Kasumi-1 (cell line): ENCODE results near the gene LGR4.

Experiments
- DNase-seq, 2 experiments: peaks; one replicate each; lab custom pipeline; 2025; lab: John Stamatoyannopoulos, UW

The LGR4 gene

DNA sequence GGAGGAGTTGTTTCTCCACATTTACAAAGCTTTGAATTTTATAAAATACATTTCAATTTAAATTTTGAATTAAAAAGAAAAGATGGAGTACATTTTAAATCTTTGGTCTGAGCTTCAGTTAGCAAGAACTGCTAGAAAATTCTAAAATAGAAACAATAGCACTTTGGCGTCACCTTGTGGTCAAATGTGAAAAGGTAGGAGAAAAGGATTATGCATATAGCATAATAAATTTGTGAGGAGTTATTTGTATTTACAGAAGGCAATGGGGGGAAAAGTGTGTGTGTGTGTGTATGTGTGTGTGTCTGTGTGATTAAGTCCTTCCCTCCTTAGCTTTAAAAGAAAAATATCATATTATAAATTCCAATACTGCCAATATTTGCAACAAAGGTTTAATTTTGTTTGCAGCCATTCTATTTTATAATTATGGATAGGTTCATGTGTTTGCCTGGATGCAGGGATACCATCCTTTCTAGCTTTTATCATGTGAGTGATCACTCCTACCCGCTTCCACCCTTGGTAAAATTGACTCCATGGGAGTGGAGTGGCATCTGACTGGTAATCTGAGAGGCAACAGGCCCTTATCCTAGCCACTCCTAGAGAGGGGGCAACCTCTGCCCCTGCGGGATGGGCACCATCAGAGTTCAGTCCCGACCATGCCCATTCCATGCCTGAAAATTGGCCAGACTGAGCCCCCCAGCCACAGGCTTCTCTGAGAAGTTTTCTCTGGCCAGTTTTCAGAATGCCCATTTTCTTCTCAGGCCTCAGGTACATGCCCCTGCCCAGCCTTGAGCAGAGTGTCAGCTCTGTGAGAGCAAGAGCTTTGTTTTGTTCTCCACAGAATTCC is 13.6 kb upstream of the LGR4 start:
- peak; percentile 67 to 69 for DNase-seq

DNA sequence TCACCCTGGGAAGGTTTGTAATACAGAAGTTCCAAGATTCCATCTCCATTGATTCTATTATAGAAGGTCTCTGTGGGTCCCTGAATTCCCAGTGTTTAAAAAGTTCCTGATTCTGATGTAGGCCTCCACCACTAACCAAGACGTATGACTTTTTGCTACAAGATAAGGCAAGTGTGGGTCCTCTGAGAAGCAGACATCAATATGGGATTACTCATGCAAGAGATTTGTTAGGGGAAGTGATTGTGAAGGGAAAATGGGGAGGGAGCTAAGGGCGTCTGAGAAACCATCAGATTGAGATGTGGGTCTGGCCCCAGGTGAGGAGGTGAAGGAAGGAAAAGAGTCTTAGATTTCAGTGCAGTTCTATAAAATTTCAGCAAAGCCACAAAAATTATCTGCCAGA is 10.2 kb upstream of the LGR4 start:
- DNase-seq: no peak

DNA sequence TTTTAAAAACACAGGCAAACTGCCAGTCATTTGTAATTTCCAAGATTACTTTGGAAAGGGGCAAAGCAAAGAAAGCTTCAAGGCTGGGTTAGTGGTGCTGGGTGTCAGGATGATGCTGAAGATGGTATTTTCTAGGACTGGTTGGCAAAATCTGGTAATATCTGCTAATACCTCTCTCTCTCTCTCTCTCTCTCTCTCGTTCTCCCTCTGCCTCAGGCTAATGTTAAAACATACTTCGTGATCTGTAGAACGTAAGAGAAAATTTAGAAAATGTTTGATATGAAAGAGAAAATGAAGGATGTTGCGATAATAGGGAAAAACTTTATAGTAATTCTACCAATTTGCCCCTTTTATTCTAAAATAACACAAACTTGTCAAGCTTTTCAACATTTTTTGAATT is 9.4 kb upstream of the LGR4 start:
- no peak for DNase-seq

DNA sequence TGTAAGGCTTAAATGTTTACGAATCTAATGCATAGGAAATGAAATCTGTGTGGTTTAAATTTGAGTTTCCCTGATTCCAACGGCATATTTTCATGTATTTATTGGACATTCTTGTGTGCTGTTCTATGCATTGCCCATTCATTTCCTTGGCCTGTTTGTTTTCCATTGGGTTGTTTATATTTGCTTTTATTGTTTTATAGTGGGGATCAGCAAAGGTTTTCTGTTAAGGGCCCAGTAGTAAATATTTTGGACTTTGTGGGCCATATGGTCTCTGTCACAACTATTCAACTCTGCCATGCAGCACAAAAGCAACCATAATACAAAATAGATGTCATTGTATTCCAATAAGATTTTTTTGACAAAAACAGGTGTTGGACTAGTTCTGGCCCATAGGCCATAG is 5.2 kb upstream of the LGR4 start:
- DNase-seq: no peak

DNA sequence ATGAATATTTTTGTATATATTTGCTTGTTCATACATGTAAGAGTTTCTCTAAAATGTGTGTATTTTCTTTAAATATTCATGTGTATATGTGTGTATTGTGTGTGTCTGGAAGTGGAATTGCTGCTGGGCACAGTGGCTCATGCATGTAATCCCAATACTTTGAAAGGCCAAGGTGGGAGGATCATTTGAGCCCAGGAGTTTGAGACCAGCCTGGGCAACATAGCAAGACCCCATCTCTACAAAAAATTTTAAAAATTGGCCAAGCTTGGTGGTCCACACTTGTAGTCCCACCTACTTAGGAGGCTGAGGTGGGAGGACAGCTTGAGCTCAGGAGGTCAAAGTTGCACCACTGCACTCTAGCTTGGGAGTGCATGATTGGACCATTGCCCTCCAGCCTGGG is 4.7 kb upstream of the LGR4 start:
- DNase-seq: no peak

DNA sequence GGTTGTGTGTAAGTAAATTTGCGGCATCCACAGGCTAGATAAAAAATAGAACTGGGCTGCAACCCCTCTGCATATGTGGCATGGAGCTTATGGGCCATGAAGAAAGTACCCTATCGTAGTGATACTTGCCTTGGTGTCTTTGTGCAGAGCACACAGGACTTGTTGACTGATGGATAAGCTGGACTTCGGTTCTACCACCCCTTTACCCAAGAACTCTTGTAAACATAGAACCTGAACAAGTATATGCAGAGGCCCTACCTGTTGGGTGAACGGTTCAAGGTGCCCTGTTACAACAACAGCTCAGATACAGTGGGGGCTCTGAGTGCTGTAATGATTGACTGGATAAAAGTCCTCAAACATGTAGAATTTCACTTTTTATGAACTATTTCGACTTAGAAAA is 3.0 kb upstream of the LGR4 start:
- DNase-seq: no peak

DNA sequence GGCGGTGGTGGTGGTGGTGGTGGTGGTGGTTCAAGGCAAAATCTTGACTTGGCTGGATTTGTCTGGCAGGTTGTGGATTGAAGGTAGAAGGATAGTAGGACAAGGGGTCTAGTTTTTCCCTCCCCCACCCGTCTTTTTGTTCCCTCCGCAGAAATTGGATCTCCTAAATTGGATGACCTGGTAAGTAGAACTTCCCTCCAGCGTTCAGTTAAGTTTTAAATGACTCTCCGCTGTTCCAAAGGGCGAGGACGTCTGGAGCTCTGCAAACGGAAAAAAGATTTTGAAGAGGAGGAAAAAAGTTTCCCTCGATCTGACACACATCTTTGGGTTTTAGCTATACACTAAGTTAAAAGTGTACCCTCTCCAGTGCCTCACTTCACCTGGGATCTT is 422 bp upstream of the LGR4 start:
- DNase-seq: no peak

DNA sequence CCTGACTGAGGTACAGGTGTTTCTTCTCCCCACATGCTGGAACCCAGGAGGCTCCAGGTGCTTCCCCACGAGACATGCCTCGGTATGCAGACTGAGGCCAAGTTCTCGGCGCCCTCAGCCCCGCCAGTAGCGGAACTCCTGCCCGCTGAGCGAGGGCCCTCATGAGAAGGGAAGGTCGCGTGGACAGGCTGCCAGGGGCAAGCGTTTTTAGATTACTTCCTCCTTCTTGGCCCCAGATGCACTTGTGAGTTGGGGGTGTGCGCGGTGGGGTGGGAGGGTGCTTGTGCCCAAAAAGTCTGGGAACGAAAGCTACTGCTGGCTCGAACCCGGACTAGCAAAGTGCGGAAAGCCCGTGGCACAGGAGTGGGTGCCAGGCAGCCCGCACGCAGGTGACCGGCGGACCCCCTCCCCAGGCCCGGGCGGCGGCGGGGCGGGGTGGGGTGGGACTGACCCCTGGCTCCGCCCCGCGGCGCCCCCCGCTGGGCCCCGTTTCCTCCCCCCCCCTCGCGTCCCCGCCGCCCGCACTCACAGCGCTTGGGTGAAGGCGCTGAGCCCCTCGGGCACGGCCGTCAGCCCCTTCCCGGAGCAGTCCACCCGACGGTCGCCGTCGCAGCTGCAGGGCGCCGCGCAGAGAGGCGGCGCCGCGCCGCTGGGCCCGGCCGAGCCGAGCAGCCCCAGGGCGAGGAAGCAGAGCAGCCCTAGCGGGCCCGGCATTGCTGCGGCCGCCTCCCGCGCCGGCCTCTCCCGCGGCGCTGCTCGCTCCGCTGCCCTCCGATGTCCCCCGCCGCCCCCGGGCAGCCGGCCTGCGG is 797 bp downstream of the LGR4 start:
- peak; percentile 36 to 56 for DNase-seq

DNA sequence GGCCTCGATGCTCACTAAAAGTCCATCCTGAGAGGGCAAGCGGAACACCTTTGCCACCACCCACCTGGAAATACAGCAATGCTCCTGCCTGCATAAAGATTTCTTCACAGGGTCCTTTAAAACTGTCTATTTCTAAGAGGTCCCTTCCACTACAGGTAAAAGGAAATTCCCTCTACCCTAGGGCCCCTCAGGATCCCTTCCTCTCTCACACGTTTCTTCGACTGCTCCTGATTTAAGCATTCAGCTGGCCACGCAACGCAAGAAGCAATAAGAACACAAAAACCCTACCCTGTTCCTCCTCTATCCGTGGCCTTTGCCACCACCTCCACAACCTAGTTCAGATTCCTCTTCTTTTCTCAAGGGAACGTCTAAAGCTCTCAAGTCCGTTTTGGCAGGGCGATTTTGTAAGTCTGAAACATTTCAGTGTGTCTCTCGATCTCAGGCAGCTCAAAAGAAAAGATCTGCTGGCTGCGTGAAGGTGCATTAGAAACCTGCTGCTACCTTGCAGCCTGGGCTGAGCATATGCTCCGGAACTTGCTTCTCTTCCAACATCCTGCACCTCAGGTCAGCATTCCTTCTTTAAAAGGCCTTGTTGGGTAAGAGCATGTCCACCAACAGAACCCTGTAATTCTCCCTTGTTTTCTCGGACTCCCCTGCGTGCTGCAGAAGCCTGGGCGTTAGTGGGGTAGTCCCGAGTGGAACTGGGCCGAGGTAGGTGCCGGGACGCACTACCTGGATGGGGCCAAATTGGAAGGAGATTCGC is 1.6 kb downstream of the LGR4 start:
- DNase-seq: peak; percentile 7 to 11

DNA sequence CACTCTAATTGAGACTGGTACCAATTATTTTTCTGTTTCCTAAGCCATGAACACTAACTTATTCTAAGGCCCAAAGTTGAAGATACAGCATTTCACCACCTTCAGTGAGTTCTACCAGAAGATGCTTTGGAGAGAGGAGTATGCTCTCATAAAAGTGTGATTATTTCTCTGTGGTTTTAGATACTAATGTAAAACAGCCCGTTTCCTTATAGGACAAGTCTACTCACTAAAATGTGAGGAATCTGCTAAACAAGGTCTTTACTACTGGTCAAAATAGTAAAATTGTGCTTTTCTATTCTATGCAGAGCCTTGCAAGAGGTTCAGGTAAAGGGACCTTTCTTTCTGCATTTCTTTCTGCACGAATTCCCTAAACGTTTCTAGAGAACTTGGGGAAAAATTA is 2.4 kb downstream of the LGR4 start:
- no peak for DNase-seq

DNA sequence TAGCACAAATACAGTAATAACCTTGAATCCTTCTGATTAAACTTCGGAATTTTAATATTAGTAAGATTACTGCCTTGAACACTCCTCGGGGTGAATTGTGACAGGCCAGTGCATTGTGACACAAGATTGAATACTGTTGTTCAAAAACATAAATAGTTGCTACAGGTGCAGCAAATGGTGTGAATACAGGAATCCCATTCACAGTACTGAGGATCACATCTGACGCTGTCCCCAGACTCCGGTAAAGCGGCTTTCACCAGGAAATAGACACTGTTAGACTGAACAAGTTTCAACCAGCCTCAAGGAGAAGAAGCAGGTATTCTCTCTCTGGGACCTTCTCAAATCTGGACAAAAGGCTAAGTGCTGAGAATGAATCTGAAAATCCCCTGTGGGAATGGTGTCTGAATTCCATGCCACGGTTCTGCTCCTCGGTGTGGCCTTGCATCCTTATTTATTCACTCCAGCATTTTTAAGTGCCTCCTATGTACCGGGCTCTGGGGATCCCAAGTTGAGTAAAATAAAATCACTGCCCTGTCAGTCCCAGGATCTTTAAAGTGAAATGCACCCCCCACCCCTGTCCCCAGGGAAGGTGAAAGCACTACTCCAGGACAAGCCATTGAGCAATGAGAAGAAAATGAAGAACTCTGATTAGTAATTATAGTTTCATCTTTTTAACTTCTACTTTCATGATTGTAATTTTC is 3.4 kb downstream of the LGR4 start:
- no peak for DNase-seq

DNA sequence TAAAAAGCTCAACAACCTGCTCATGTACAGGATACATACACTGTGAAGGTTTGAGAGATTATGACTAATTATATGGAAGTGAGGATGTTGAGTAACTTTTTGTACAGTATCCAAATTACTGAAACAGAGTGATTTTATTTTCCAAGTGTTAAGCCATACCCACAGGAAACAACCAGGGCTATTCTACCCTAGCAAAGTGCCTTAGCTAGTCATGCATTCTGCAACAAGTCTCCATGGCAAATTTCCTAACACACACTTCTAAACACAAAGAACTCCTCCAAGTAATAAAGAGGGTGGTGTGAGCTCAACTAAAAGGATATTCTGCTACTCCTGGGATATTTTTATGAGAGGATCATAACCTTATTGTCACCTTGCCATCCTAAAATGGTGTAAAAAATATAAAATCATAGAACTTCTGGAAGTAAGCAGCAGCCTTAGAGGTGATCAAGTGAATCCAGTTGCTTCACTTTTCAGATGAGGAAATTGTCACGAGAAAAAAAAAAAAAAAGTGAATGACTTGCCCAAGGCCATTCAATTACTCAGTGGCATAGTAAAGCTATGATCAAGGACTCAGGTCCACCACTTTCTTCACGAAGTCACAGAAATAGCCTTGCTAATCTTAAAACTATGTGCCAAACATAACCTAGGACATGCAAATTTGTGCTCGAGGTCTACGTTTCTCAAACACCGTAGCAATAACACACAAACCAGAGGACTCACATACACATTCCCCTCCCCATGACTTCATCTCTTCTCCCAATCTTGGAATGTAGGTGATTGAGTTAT is 4.2 kb downstream of the LGR4 start:
- DNase-seq: peak in 1 of 2 experiments; percentile 6

DNA sequence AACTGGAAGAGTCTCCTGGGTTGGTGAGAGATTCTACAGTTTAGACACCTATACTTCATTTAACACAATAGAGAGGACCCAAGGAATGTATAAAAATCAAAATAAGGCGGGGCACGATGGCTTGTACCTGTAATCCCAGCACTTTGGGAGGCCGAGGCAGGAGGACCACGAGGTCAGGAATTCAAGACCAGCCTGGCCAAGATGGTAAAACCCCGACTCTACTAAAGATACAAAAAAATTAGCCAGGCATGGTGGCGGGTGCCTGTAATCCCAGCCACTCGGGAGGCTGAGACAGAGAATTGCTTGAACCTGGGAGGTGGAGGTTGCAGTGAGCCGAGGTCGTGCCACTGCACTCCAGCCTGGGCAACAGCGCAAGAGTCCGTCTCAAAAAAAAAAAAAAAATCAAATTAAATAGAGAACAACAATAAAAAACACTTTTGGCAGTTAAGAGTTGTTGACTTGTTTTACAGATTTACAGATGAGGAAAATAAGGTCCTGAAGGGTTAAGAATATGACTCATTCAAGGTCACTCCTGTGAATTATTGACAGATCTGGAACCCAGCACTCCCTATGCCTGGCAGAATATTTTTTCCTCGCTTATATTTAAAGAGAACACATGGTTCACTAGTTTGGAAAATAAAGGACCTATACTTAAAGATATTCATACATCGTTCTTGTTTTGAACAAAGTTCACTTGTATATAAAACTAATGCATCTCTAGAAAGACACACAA is 5.2 kb downstream of the LGR4 start:
- no peak for DNase-seq

DNA sequence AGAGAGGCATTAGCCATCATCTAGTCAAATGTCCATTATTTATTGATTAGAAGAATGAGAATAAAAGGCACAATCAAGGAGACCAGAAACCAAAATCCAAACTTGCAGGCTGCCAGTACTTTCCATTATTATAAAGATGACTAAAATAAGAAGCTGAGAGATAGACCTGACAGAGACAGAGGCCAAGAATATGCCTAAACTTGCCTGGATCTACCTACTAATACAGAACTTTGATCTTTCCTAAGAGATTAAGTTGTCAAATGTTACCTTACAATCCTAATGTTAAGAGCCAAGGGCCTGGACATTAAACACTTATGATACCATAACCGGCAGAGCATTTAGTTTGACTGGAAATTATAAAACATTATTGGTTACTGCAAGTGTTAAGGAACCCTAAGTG is 6.2 kb downstream of the LGR4 start:
- DNase-seq: no peak

DNA sequence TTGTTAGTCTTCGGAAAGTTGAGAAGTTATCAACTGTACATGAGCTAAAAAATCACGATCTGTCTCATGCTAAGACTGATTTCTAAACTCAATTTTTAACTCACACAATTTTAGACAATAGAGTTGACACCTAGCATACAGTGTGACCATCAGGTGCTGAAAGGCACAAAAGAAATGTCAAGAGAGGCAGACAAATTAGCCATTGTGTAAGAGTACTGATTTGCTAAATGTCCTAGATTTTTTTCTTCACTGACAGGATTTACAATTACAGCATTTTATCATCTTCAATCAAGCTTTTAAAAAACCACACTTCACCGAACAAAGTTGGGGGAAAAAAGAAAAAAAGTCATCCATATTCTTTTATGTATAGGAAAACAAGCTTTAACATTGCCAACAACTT is 7.0 kb downstream of the LGR4 start:
- no peak for DNase-seq

DNA sequence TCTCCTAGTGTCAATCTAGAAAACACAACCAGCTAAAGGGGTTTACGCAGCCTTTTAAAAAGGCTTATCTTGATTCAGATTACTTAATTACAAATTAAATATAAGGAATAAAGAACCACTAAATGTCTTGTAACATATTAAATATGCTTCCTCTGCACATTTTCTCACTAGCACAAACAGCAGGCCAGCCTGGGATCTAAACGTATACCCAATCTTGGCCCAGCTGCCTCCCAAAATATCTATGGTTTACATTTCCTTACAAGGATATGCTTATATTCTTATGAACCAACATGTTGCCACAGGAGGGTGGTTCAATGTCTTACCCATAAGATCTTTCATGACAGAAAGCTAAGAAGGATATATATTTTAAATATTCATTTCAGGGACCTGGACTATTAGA is 7.7 kb downstream of the LGR4 start:
- DNase-seq: no peak

DNA sequence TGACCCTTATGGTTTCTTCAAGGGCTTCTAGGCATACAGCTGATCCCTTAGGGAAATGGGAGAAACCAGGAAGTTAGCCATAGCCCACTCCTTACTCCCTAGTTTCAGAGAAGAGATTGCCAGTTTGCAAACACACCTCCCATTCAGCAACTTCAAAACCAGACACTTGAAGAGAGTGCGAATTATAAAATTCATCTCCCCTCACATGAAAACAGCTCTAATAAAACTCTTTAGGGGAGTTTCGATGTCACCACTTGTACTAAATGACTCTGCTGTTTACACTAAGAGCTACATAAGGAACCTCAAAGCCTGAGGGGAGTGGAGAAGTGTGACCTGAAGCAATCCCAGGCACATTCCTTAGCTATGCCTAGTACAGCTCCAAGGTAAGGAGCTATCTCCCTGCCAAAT is 8.3 kb downstream of the LGR4 start:
- no peak for DNase-seq

DNA sequence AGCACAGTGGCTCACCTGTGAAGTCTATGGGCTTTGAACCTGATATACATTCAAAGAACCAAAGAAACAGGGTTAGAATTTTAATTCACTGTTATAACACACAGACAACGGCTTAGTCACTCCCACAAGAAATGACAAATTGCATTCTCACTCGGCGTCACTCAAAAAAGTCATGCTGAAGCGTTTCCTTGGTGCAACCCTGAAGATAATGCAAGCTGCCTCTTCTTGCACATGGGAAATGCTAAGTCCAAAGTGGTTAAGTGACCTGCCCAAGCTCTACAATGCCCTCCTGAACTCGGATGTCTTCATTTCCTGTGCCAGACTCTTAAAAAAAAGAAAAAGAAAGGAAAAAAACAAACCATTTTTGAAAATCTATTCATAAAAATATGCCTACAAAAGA is 10.0 kb downstream of the LGR4 start:
- no peak for DNase-seq

DNA sequence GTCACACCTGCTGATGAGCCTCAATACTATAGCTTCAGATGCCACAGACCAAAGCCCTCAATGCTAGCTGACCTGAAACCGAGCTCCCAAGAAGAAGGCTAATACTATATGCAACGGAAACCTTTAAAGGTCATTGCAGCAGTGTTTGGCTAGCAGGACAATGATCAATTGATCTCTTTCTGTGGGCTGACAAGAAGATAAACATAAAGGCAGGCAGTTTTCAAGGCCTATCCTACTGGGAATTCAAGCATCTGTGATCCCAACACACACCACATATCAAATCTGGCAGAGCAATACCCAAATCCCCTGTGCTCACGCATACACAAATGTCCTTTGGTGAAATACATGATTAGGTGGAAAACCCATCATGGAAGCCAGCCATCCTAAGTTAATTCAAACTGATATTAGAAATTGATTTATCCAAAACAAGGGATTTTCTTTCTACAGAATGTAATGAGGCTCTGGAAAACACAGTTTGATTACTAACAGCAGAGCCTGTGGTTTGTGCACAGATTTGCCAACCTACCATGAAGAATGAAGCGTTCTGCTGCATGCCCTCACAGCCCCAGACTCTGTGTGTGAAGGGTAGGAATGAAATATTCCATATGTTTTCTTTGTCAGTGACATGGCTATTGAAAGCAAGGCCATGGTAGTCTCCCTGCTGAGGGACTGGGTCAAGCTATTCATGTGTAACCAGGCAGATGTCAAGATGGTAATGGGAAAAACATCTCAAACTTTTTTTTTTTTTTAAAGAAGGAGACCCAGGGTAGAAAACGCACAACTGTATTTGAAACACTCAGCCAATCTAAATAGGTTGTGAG is 12.2 kb downstream of the LGR4 start:
- DNase-seq: no peak

DNA sequence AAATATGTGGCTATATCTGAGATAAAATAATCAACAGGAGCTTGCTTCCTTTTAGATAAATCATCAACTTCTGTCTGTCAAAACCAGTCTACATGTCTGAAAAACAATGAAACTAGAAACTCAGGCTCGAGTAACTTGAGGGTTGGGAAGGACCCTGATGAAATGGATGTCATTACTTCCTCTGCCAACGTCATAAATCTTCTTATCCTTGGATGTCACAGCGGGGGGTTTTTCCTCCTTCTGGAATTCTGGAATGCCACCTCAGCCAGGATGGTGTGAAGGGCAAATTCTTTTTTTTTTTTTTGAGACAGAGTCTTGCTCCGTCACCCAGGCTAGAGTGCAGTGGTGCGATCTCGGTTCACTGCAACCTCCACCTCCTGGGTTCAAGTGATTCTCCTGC is 13.4 kb downstream of the LGR4 start:
- DNase-seq: no peak
